IPS DF 6.9 (cell line): ENCODE data around the gene ABCG5.

Experiments
- DNase-seq: peaks from one replicate; pipeline ENCODE4 v3.0.0-alpha.2; 2013; ENCODE audit warnings: low read depth, low spot score
- H3K27ac ChIP-seq: one replicate; pipeline ENCODE4 v1.5.1; 2013; ENCODE audit warnings: low read length, control low read depth
- H3K27me3 ChIP-seq: 2 replicates; pipeline ENCODE4 v1.6.1; 2013; ENCODE audit warnings: mild to moderate bottlenecking, low read length; ENCODE audit not compliant: control insufficient read depth, insufficient read depth
- H3K36me3 ChIP-seq: 2 replicates; pipeline ENCODE4 v1.6.1; 2013; ENCODE audit warnings: low read length; ENCODE audit not compliant: control insufficient read depth, insufficient read depth
- H3K4me1 ChIP-seq: 2 replicates; pipeline ENCODE4 v1.6.1; 2013; ENCODE audit warnings: low read length; ENCODE audit not compliant: control insufficient read depth, insufficient read depth
- H3K4me3 ChIP-seq: 2 replicates; pipeline ENCODE4 v1.5.1; 2013; ENCODE audit warnings: mild to moderate bottlenecking, low read length
- H3K9me3 ChIP-seq: 2 replicates; pipeline ENCODE4 v1.6.1; 2013; ENCODE audit warnings: low read length, inconsistent platforms; ENCODE audit not compliant: control insufficient read depth, insufficient read depth
- WGBS: extraction: QIAGEN DNeasy Blood & Tissue Kit; methylation state at CpG from one replicate; pipeline ENCODE4 v1.1.7; 2013; ENCODE audit warnings: mixed read lengths, missing lambda C conversion rate; ENCODE audit not compliant: insufficient read length, insufficient coverage; 5-methylcytosine and 5-hydroxymethylcytosine counted together

The ABCG5 gene

DNA sequence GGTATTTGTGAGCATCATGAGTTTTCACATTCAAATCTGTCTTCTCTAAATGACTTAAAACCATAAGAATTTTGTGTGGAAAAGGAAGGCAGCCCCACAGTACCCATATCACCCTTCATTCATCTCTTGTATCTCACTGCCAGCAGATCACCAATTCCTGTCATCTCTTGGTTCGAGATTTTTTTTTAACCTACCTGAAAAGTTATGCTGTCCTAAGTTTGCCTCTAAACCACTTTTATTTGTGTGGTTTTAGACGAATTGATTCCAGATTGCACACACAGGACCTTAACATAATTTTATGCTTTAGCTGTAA is 32.0 kb downstream of the ABCG5 start:
- H3K27me3 ChIP-seq: no peaks in the 10 kb centered on the region
- no peaks in the 10 kb centered on the region for H3K4me1 ChIP-seq

DNA sequence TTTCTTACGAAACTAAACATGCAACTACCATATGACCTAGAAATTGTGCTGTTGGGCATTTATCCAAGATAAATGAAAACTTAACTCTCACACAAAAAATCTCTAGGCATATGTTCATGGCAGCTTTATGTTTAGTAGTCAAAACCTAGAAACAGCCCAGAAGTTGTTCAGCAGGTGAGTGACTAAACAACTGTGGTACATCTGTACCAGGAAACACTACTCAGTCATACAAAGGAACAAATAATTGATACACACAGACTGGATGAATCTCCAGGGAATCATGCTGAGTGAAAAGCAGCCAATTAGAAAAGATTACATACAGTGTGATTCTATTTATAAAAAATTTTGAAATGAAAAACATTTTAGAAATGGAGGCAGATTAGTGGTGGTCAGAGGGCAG is 35.5 kb downstream of the ABCG5 start:
- Histone ChIP-seq H3K27ac (no peak overlapping the region), H3K9me3 (no peaks in the 10 kb centered on the region), H3K4me1 (no peaks in the 10 kb centered on the region), H3K36me3 (no peaks in the 10 kb centered on the region), H3K4me3 (no peak overlapping the region), H3K27me3 (no peaks in the 10 kb centered on the region)
- WGBS: no CpG with 5 or more reads among the region's 1 CpG
- DNase-seq: no peak

More for the DNA sequence above, 32.0 kb downstream of the ABCG5 start:
- H3K4me3 ChIP-seq: no peak overlapping the region
- no peaks in the 10 kb centered on the region for H3K9me3 ChIP-seq
- H3K27ac ChIP-seq: no peak overlapping the region
- H3K36me3 ChIP-seq: no peaks in the 10 kb centered on the region
- DNase-seq: no peak
- no CpG with 5 or more reads among the region's 2 CpGs for WGBS

DNA sequence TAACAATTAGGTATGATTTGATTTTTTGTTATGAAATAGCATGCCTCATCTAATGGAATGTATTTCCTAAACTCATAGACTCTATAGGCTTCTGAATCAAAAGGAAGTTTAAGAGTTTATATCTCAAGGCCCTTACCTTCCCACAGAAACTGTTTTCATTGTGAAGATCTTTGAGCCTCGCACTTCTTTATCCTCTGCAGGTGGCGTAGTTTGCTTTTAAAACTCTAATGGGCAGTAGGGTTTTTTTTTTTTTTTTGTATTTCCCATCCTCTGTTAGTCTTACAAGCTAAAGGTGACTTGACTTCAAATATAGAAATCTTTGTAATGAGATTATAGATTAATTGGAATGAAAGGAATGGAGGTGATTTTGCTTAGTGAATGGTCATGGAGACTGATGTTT is 36.5 kb downstream of the ABCG5 start:
- Histone ChIP-seq H3K4me3 (no peak overlapping the region), H3K27ac (no peak overlapping the region), H3K27me3 (no peaks in the 10 kb centered on the region), H3K36me3 (no peaks in the 10 kb centered on the region), H3K9me3 (no peaks in the 10 kb centered on the region), H3K4me1 (no peaks in the 10 kb centered on the region)
- no CpG with 5 or more reads among the region's 2 CpGs for WGBS
- no peak for DNase-seq

DNA sequence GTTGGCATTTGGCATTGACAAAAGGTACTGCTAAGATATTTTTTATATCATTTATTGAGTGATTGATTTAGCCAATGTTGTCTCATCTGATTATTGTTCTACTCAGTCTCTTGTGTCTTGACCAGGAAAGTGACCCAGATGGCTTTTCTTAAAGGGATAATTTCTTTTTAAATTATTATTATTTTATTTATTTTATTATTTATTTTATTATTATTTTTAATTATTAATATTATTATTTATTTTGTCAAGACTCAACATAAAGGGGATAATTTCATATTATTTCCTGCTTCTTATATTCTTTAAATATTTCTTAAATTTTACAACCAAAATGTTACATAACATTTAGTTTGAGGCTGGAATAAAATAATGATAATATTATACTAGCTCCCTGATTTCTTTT is 37.7 kb downstream of the ABCG5 start:
- Histone ChIP-seq H3K27me3 (no peaks in the 10 kb centered on the region), H3K4me3 (no peak overlapping the region), H3K9me3 (no peaks in the 10 kb centered on the region), H3K27ac (no peak overlapping the region), H3K4me1 (no peaks in the 10 kb centered on the region), H3K36me3 (no peaks in the 10 kb centered on the region)
- no peak for DNase-seq

DNA sequence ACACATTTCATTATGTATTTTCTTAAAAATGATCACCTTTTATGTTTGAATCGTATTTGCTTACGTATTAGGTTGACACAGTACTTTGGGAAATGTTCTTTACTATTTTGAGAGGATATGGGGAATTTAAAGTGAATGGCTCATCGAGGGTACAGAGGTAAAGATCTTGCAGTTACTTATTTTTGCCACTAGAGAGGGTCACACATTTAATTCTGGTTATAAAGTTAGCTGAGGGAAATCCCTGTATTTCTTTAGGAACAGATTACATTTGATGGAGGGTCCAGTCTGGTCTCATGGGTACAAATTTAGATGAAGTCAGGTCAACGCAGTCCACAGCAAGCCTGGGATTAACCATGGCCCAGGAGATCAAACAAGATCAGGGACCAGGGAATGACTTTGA is 40.3 kb downstream of the ABCG5 start:
- no peaks in the 10 kb centered on the region for H3K36me3 ChIP-seq
- no peak overlapping the region for H3K4me3 ChIP-seq
- no peaks in the 10 kb centered on the region for H3K9me3 ChIP-seq
- no CpG with 5 or more reads among the region's 4 CpGs for WGBS
- H3K4me1 ChIP-seq: no peaks in the 10 kb centered on the region
- no peak overlapping the region for H3K27ac ChIP-seq
- no peak for DNase-seq
- no peaks in the 10 kb centered on the region for H3K27me3 ChIP-seq

DNA sequence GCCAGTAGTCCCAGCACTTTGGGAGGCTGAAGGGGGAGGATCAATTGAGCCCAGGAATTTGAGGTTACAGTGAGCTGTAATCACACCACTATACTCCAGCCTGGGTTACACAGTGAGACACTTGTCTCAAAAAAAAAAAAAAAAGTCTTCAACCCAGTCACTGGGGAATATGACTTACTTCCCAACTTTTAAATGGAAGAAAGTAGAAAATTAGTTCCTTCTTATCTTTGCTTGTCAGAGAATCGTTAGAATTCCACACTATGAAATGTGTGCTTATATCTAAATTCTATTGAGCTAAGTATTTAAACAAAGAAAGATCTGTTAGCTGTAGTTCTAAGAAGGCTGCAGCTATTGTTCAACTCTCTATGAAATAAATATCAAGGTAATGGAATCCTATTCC is 42.4 kb downstream of the ABCG5 start:
- H3K36me3 ChIP-seq: no peaks in the 10 kb centered on the region
- no peaks in the 10 kb centered on the region for H3K27me3 ChIP-seq
- H3K9me3 ChIP-seq: no peaks in the 10 kb centered on the region
- WGBS: no CpG with 5 or more reads among the region's 1 CpG
- H3K4me1 ChIP-seq: no peaks in the 10 kb centered on the region
- no peak overlapping the region for H3K4me3 ChIP-seq
- no peak overlapping the region for H3K27ac ChIP-seq
- no peak for DNase-seq

DNA sequence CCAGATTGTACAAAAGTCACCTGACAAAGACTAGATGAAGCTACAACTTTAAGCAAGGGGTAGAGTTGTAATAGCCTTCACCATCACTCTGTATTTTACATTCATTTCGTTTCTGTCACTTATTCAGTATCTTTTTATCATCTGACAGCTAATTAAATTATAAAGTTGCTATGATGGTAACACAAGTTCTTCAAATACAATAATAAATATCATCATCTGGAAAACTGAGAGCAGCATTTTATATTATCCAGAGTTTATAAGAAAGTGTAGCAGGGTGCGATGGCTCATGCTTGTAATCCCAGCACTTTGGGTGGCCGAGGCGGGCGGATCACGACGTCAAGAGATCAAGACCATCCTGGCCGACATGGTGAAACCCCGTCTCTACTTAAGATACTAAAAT is 43.7 kb downstream of the ABCG5 start:
- Histone ChIP-seq H3K27ac (no peak overlapping the region), H3K4me3 (no peak overlapping the region), H3K36me3 (no peaks in the 10 kb centered on the region), H3K4me1 (no peaks in the 10 kb centered on the region), H3K9me3 (no peaks in the 10 kb centered on the region), H3K27me3 (no peaks in the 10 kb centered on the region)
- WGBS: no CpG with 5 or more reads among the region's 9 CpGs
- DNase-seq: no peak

DNA sequence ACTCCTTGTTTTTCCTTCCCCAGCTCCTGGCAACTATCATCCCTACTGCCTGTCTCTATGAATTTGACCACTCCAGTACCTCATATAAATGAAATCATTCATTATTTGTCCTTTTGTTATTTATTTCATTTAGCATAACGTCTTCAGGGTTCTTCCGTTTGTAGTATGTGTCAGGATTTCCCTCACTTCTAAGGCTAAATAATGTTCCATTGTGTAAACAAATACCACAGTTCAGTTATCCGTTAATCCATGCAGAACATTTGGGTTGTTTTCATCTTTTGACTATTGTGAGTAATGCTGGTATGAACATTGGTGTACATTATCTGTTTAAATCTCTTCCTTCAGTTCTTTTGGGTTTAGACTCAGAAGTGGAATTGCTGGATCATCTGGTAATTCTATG is 46.0 kb downstream of the ABCG5 start:
- no peaks in the 10 kb centered on the region for H3K27me3 ChIP-seq
- DNase-seq: no peak
- WGBS: no CpG with 5 or more reads among the region's 3 CpGs
- H3K9me3 ChIP-seq: no peaks in the 10 kb centered on the region
- no peak overlapping the region for H3K27ac ChIP-seq
- no peak overlapping the region for H3K4me3 ChIP-seq
- no peaks in the 10 kb centered on the region for H3K4me1 ChIP-seq
- no peaks in the 10 kb centered on the region for H3K36me3 ChIP-seq

DNA sequence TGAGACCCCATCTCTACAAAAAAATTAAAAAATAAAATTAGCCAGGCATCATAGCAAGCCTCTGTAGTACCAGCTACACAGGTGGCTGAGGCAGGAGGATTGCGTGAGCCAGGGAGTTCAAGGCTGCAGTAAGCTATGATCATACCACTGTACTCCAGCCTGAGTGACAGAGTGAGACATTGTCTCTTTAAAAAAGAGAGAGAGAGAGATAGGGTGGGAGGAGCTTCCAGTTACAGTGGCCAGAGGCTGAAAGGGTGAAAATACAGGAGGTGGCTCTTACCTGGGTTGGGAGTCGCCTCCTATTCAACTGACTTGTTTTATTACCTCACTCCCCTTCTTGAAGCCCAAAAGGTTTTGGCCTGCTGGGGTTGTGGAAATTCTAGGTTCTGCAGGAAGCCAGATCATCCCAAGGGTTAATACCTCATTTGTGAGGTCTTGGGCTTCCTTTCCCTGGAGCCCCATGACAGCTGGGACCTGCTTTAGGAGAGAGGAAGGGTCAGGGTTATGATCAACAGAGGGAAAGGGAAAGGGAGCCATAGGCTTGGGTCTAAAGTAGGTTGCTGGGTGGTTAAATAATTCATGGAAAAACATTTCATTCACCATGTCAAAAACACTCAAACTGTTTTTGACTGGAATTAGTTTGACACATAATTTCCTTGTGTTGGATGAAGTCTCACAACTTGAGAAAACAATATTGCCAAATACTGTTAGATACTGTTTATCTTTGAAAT is 47.4 kb downstream of the ABCG5 start:
- no peak overlapping the region for H3K4me3 ChIP-seq
- no peaks in the 10 kb centered on the region for H3K36me3 ChIP-seq
- WGBS: no CpG with 5 or more reads among the region's 2 CpGs
- DNase-seq: no peak
- no peaks in the 10 kb centered on the region for H3K9me3 ChIP-seq
- no peaks in the 10 kb centered on the region for H3K27me3 ChIP-seq
- no peaks in the 10 kb centered on the region for H3K4me1 ChIP-seq
- H3K27ac ChIP-seq: no peak overlapping the region

DNA sequence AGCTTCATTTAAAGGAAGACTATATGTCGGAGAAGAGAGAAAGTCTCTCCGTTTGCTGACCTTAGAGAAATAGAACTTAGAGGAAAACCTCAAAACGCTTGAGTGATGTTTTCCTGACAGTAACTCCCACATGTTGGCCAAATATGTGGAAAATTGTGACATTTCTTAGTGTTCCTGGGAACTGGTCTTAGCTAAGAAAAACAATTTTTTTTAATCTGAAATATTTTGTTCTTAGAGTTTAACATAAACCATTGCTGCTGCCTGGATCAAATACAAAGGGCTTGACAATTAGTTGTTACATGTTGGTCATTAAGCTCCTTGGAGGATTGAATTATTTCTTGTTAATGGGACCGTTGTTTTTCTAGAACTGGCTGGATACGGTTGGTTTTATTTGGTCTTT is 48.5 kb downstream of the ABCG5 start:
- Histone ChIP-seq H3K36me3 (no peaks in the 10 kb centered on the region), H3K27me3 (no peaks in the 10 kb centered on the region), H3K27ac (no peak overlapping the region), H3K4me3 (no peak overlapping the region), H3K4me1 (no peaks in the 10 kb centered on the region), H3K9me3 (no peaks in the 10 kb centered on the region)
- DNase-seq: no peak
- no CpG with 5 or more reads among the region's 5 CpGs for WGBS

DNA sequence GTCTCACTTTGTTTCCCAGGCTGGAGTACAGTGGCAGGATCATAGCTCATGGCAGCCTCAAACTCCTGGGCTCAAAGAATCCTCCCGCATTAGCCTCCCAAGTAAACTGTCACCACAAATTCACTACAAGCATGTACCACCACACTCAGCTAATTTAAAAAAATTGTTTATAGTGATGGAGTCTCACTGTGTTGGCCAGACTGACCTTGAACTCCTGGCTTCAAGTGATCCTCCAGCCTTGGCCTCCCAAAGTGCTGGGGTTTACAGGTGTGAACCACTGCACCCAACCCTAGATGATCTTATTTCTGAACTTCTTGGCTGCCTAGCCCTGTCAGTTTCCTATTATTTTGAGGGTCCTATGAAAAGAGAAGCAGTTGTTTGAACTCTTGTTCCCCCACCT is 50.0 kb downstream of the ABCG5 start:
- WGBS: no CpG with 5 or more reads among the region's 1 CpG

More for the DNA sequence above, 50.0 kb downstream of the ABCG5 start:
- DNase-seq: no peak
- Histone ChIP-seq H3K4me3 (no peak overlapping the region), H3K27ac (no peak overlapping the region), H3K9me3 (no peaks in the 10 kb centered on the region), H3K27me3 (no peaks in the 10 kb centered on the region), H3K36me3 (no peaks in the 10 kb centered on the region), H3K4me1 (no peaks in the 10 kb centered on the region)
